ENCODE results near the gene SEMA4C. TPM values are rescaled to one million over a fixed set of nuclear protein-coding genes. Genes with fewer than 3 reads are reported as not detected.
A peak's percentile ranks its signal among the peaks of the same experiment; 100 is the strongest.

SEMA4C gene
- total and polyA plus RNA-seq, 2 of the 4 experiments (the other 2 are of a cell fraction) = 15.8 to 24.3 TPM

- Histone ChIP-seq H2AK9ac (replicated peaks; ENCODE audit: low read depth, low read length, poor library complexity) (peak overlapping the region; percentile 100), H3K9me1 (ENCODE audit: insufficient read depth, low read length) (no peaks in the 10 kb centered on the region; the same call in 1 of the 2 replicates), H3K14ac (replicated peaks; ENCODE audit: low read depth, low read length) (peak overlapping the region; percentile 95), H3K9ac (ENCODE audit: low read depth, low read length) (peak overlapping the region; percentile 94), H4K20me1 (ENCODE audit: insufficient read depth, low read length) (peaks cover 39% of the 10 kb centered on the region), H4K5ac (ENCODE audit: low read depth, low read length) (peak overlapping the region; percentile 48), H3K56ac (ENCODE audit: extremely low read depth, insufficient read depth, low read length) (peak overlapping the region; percentile 80), H3K4me3 (ENCODE audit: insufficient read depth, low read depth, low read length) (peak overlapping the region; percentile 87), H3K23ac (ENCODE audit: low read depth, low read length) (no peak overlapping the region), H3K4me2 (ENCODE audit: low read depth, low read length) (peak overlapping the region; percentile 94), H3K79me1 (ENCODE audit: low read depth in 1 of 2, low read length in 2 of 2) (peaks cover 5 to 45% of the 10 kb centered on the region in 2 experiments), H4K91ac (ENCODE audit: insufficient read depth, low read depth, low read length) (peak overlapping the region; percentile 84), H2AFZ (replicated peaks; ENCODE audit: low read length, poor library complexity) (peak overlapping the region; percentile 98), H3K9me3 (ENCODE audit: control insufficient read depth, insufficient read depth, low read length) (no peaks in the 10 kb centered on the region), H3K4ac (ENCODE audit: low read depth, low read length) (peak overlapping the region; percentile 95), H2BK5ac (ENCODE audit: low read depth, low read length, poor library complexity, severe bottlenecking) (peak overlapping the region; percentile 89), H3K27ac (ENCODE audit: insufficient read depth, low read length) (peak overlapping the region; percentile 88), H3K36me3 (ENCODE audit: control insufficient read depth, insufficient read depth, low read length) (peaks cover 35% of the 10 kb centered on the region), H2BK15ac (ENCODE audit: low read depth, low read length) (no peak overlapping the region), H2BK20ac (ENCODE audit: low read depth, low read length) (no peak overlapping the region), H3K18ac (ENCODE audit: low read depth, low read length) (peak overlapping the region; percentile 53; the same call in 1 of the 2 replicates), H2BK120ac (ENCODE audit: low read depth, low read length) (0 out of 2 replicates have a peak overlapping the region, but pooled peaks have one; percentile 44), H2AK5ac (ENCODE audit: low read depth, low read length) (peak overlapping the region; percentile 94), H4K8ac (ENCODE audit: low read depth in 2 of 2, low read length in 2 of 2) (peak overlapping the region; percentile 76 to 84; a peak in 2 of 4 replicates), H3K4me1 (ENCODE audit: control insufficient read depth, insufficient read depth, low read length) (peaks cover 7% of the 10 kb centered on the region; the same call in 1 of the 2 replicates), H3K27me3 (ENCODE audit: control insufficient read depth, insufficient read depth, low read length) (no peaks in the 10 kb centered on the region)
- ATAC-seq (ENCODE audit: low read depth) (peak; percentile 78), DNase-seq (peak; percentile 91)
- no TSS peak for BruUV-seq (replicated peaks)
- TF ChIP-seq MAZ (IDR thresholded peaks at IDR 0.05; ENCODE audit: borderline replicate concordance, low read depth, low read length) = peak; percentile 78
- no peak for TF ChIP-seq RFX5 (IDR thresholded peaks at IDR 0.05; ENCODE audit: low read depth, low read length)
- peak; percentile 70; the same call in 1 of the 2 replicates for TF ChIP-seq POLR2A (IDR thresholded peaks at IDR 0.05; ENCODE audit: low read depth, low read length)
- 0 out of 2 replicates have a peak, but pooled peaks have one; percentile 22 for TF ChIP-seq MXI1 (IDR thresholded peaks at IDR 0.05; ENCODE audit: borderline replicate concordance, low read depth, low read length)
- TF ChIP-seq CEBPB (IDR thresholded peaks at IDR 0.05; ENCODE audit: low read depth, low read length) = peak; percentile 93
- TF ChIP-seq SMC3 (IDR thresholded peaks at IDR 0.05; ENCODE audit: low read depth, low read length) = 0 out of 2 replicates have a peak, but pooled peaks have one; percentile 7
- peak; percentile 59 for TF ChIP-seq CTCF (conservative IDR thresholded peaks at IDR 0.05; ENCODE audit: low read depth, low read length)
- peak; percentile 26 for TF ChIP-seq RAD21 (IDR thresholded peaks at IDR 0.05; ENCODE audit: low read length)
- TF ChIP-seq ELK1 (IDR thresholded peaks at IDR 0.05; ENCODE audit: borderline replicate concordance, low read depth, low read length) = no peak
- intact Hi-C loops (cut with micrococcal nuclease) = loop anchor here (1.0 kb wide), 3 partner anchors 10 to 92 kb away; partner anchors contain the start of gene ANKRD39
- dilution Hi-C loops (cut with HindIII; ENCODE audit: low sequenced_read_pairs, unreplicated experiment) = no loop called here
- WGBS, 2 experiments (ENCODE audit: extremely low coverage in 2 of 2, insufficient read length in 1 of 2) = 0% methylated on average over 11 of the region's 76 CpGs; no CpG with 5 or more reads in 1 of the 2 experiments
- ChIA-PET POLR2A (ENCODE audit: unreplicated experiment) (interaction anchor here (0.5 to 1.0 kb wide), 3 partner anchors 23 to 551 kb away, joined by 3 read pairs; no protein-coding TSS in a partner anchor), CTCF (interaction anchor here (0.9 to 3.6 kb wide), 5 partner anchors 10 to 282 kb away, joined by 3 to 20 read pairs (median 3); partner anchors contain the start of gene ANKRD39)
- in situ Hi-C loops (cut with MboI; ENCODE audit: low sequenced_read_pairs) = loop anchor here (25.0 kb wide), 1 partner anchor 244 kb away; the partner anchor contains the start of gene ANKRD36
Measured at GRCh38 chr2:96868555-96869280, 1.2 kb downstream of the SEMA4C start.
